ENCODE data around the gene AJAP1.

Gene AJAP1

DNA sequence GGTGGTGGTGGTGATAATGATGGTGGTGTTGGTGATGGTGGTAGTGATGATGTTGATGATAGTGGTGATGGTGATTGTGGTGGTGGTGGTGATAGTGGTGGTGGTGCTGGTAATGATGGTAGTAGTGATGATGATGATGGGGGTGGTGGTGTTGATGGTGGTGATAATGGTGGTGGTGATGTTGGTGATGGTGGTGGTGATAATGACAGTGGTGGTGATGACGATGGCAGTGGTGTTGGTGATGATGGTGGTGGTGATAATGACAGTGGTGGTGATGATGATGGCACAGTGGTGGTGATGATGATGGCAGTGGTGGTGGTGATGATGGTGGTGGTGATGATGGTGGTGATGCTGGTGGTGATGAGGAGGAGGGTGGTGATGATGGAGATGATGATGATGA, 7.0 kb upstream of the AJAP1 start (continued):
- TF ChIP-seq, protein P1, sequence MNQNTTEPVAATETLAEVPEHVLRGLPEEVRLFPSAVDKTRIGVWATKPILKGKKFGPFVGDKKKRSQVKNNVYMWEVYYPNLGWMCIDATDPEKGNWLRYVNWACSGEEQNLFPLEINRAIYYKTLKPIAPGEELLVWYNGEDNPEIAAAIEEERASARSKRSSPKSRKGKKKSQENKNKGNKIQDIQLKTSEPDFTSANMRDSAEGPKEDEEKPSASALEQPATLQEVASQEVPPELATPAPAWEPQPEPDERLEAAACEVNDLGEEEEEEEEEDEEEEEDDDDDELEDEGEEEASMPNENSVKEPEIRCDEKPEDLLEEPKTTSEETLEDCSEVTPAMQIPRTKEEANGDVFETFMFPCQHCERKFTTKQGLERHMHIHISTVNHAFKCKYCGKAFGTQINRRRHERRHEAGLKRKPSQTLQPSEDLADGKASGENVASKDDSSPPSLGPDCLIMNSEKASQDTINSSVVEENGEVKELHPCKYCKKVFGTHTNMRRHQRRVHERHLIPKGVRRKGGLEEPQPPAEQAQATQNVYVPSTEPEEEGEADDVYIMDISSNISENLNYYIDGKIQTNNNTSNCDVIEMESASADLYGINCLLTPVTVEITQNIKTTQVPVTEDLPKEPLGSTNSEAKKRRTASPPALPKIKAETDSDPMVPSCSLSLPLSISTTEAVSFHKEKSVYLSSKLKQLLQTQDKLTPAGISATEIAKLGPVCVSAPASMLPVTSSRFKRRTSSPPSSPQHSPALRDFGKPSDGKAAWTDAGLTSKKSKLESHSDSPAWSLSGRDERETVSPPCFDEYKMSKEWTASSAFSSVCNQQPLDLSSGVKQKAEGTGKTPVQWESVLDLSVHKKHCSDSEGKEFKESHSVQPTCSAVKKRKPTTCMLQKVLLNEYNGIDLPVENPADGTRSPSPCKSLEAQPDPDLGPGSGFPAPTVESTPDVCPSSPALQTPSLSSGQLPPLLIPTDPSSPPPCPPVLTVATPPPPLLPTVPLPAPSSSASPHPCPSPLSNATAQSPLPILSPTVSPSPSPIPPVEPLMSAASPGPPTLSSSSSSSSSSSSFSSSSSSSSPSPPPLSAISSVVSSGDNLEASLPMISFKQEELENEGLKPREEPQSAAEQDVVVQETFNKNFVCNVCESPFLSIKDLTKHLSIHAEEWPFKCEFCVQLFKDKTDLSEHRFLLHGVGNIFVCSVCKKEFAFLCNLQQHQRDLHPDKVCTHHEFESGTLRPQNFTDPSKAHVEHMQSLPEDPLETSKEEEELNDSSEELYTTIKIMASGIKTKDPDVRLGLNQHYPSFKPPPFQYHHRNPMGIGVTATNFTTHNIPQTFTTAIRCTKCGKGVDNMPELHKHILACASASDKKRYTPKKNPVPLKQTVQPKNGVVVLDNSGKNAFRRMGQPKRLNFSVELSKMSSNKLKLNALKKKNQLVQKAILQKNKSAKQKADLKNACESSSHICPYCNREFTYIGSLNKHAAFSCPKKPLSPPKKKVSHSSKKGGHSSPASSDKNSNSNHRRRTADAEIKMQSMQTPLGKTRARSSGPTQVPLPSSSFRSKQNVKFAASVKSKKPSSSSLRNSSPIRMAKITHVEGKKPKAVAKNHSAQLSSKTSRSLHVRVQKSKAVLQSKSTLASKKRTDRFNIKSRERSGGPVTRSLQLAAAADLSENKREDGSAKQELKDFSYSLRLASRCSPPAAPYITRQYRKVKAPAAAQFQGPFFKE (tag by site-specific recombination; IDR thresholded peaks at IDR 0.05; ENCODE audit: borderline replicate concordance), result 0 out of 2 replicates have a peak, but pooled peaks have one; percentile 35
- TF ChIP-seq ZNF792 (tag by site-specific recombination; IDR thresholded peaks at IDR 0.05), result no peak

DNA sequence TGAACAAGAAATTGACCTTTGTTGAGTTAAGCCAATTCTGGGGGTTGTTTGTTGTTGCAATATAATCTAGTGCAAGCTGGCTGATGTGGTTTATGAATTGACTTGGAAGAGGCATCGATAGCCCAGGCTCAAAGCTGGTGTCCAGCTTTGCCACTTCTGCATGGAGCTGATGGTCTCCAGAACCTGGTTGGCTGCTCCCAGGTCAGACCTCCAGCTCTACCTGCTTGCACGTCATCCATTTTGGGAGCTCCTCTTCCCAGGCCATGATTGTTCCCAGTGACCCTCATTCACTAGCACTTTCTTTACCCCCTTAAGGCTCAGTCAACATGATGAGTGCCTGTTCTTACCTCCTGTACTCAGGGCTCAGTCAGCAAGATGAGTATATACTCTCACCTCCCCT, 5.8 kb upstream of the AJAP1 start:
- no peak overlapping the region for H3K27ac ChIP-seq (ENCODE audit: extremely low read depth, low read depth, low read length)
- no peak overlapping the region for H3K4me3 ChIP-seq (ENCODE audit: low read depth, low read length)
- TF ChIP-seq MZF1 (tag by site-specific recombination; IDR thresholded peaks at IDR 0.05; ENCODE audit: borderline replicate concordance), result no peak
- H3K36me3 ChIP-seq (ENCODE audit: control insufficient read depth in 2 of 2, insufficient read depth in 1 of 2, low read length in 2 of 2), result no peaks in the 10 kb centered on the region
- CTCF ChIA-PET, result no interaction called here
- H3K4me1 ChIP-seq (ENCODE audit: control insufficient read depth, insufficient read depth, low read length), result no peaks in the 10 kb centered on the region
- POLR2A ChIA-PET, result no interaction called here
- H3K9me3 ChIP-seq (ENCODE audit: control insufficient read depth, insufficient read depth, low read depth, low read length), result no peaks in the 10 kb centered on the region

DNA sequence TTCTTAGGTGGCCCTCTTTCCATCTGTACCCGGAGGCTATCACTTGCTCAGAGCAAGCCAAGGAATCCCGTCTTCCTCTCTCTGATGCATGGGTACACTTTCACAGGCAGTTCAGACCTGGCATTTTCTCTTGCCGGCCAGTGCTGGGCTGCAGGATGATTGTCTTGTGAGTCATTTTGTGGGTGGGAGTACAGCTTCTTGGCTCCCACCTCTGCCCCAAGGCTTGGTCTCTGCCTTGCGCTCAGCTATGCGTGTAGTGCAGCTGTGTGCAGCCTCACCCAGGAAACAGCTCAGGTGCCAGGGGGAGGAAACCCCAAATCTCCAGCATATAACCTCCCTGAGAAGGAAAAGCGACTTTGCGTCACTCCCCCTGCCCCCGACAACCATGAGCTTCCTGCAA, 3.9 kb upstream of the AJAP1 start:
- ChIA-PET POLR2A (no interaction called here), CTCF (interaction anchor here (0.7 to 1.2 kb wide), 2 partner anchors 66 to 1310 kb away, joined by 3 to 4 read pairs; no protein-coding TSS in a partner anchor)
- Histone ChIP-seq H3K4me3 (ENCODE audit: low read depth, low read length) (no peak overlapping the region), H3K36me3 (ENCODE audit: control insufficient read depth in 2 of 2, insufficient read depth in 1 of 2, low read length in 2 of 2) (no peaks in the 10 kb centered on the region), H3K27ac (ENCODE audit: extremely low read depth, low read depth, low read length) (no peak overlapping the region), H3K9me3 (ENCODE audit: control insufficient read depth, insufficient read depth, low read depth, low read length) (no peaks in the 10 kb centered on the region), H3K4me1 (ENCODE audit: control insufficient read depth, insufficient read depth, low read length) (no peaks in the 10 kb centered on the region)
- TF ChIP-seq ZNF654 (tag by site-specific recombination; IDR thresholded peaks at IDR 0.05; ENCODE audit: low read depth) (no peak), ZNF600 (tag by site-specific recombination; IDR thresholded peaks at IDR 0.05) (no peak), ZNF214 (tag by site-specific recombination; IDR thresholded peaks at IDR 0.05; ENCODE audit: borderline replicate concordance) (no peak), ZSCAN16 (tag by site-specific recombination; IDR thresholded peaks at IDR 0.05) (no peak), ZNF473 (tag by site-specific recombination; IDR thresholded peaks at IDR 0.05) (no peak), ZFP3 (tag by site-specific recombination; IDR thresholded peaks at IDR 0.05; ENCODE audit: low read depth) (no peak), HOXA7 (CRISPR knock-in tag; IDR thresholded peaks at IDR 0.05; ENCODE audit: borderline replicate concordance) (no peak), ZBTB48 (tag by site-specific recombination; IDR thresholded peaks at IDR 0.05) (no peak), ZNF544 (tag by site-specific recombination; IDR thresholded peaks at IDR 0.05) (no peak), ZNF366 (tag by site-specific recombination; conservative IDR thresholded peaks at IDR 0.05) (no peak), YY1 (tag by site-specific recombination; IDR thresholded peaks at IDR 0.05) (no peak), YY2 (tag by site-specific recombination; IDR thresholded peaks at IDR 0.05) (no peak)
- TF ChIP-seq, protein P2, sequence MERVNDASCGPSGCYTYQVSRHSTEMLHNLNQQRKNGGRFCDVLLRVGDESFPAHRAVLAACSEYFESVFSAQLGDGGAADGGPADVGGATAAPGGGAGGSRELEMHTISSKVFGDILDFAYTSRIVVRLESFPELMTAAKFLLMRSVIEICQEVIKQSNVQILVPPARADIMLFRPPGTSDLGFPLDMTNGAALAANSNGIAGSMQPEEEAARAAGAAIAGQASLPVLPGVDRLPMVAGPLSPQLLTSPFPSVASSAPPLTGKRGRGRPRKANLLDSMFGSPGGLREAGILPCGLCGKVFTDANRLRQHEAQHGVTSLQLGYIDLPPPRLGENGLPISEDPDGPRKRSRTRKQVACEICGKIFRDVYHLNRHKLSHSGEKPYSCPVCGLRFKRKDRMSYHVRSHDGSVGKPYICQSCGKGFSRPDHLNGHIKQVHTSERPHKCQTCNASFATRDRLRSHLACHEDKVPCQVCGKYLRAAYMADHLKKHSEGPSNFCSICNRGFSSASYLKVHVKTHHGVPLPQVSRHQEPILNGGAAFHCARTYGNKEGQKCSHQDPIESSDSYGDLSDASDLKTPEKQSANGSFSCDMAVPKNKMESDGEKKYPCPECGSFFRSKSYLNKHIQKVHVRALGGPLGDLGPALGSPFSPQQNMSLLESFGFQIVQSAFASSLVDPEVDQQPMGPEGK (tag by site-specific recombination; IDR thresholded peaks at IDR 0.05), result no peak
- TF ChIP-seq, protein P3, sequence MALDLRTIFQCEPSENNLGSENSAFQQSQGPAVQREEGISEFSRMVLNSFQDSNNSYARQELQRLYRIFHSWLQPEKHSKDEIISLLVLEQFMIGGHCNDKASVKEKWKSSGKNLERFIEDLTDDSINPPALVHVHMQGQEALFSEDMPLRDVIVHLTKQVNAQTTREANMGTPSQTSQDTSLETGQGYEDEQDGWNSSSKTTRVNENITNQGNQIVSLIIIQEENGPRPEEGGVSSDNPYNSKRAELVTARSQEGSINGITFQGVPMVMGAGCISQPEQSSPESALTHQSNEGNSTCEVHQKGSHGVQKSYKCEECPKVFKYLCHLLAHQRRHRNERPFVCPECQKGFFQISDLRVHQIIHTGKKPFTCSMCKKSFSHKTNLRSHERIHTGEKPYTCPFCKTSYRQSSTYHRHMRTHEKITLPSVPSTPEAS (tag by site-specific recombination; IDR thresholded peaks at IDR 0.05), result no peak
